Suppressor macrophage treated with lipopolysaccharide for 4 hours (primary cell): ENCODE data around the gene SIGLEC12.
A peak's percentile ranks its signal among the peaks of the same experiment; 100 is the strongest.

Source experiments
- DNase-seq: peaks from one replicate; pipeline ENCODE4 v3.0.0-alpha.2; 2020

SIGLEC12 gene

DNA sequence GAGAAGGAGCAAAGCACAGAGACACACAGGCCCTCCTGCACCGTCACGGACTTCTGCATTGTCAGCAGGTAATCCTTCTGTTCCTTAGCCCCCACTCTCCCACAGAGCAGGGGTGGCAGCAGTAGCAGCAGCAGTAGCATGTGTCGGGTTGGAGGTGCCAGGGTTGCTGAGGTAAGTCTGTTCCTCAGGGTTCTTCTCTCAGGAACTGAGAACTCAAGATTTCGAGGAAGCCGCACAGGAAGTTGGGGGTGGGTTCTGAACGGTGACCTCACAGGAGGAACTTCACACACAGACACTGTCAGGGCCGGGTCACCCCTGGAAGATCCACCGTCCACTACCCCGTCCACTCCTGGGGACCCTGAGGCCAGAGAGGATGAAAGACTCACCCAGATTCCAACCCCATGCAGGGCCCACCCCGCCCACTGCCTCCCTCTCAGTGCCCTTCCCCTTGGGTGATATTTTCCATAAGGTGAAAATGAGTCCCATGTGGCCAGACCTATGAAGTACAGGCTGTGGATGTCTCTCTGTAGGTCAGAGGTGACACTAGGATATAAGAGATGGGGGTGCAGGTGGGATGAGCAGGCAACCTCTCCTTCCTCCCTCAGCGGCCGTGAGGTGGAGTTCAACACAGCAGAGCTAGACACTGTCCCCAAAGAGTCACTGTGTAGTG, at the start of gene SIGLEC12:
Gene SIGLEC12, minus strand, starts transcription at position 207 of the 670 bp plus-strand sequence. Its CDS starts 67 bp downstream, at position 140.
- DNase-seq, result peak; percentile 81

DNA sequence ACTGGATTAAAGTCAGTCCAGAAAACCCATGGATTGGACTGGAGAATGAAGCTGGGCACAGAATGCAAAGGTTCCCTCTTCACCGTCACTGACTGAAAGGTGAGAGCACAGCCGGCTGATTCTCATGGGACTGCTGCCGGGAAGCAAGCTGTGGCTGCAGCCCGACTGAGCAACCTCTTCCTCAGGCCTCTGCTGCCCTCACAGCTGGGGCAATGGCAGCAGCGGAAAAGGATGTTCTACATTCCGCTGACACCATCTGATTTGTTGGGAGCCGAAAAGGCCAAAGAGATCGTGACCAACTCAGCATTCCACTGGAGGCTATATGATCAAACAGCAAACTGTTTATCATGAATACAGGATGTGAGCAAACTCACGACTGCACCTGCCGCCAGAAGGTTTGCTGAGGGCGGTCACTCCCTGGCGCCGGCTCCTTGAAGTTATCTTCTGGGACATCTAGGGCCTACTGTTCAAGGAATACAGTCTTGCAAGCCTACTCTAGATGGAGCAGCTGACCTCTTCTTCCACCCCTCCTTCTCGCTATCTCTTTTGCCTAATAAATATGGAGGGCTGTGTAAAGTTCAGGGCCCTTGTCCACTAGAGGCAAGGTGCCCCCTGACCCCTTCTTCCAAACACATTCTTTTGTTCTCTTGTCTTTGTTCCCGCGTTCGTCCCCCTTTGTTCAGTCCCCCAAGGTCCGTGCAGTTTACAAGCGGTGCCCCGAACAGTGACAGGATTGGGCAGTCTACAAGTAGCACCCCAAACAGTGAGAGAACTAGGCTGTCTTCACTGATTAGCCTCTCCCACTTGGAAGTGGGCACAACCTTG, 49.5 kb upstream of the SIGLEC12 start:
- DNase-seq, result no peak

DNA sequence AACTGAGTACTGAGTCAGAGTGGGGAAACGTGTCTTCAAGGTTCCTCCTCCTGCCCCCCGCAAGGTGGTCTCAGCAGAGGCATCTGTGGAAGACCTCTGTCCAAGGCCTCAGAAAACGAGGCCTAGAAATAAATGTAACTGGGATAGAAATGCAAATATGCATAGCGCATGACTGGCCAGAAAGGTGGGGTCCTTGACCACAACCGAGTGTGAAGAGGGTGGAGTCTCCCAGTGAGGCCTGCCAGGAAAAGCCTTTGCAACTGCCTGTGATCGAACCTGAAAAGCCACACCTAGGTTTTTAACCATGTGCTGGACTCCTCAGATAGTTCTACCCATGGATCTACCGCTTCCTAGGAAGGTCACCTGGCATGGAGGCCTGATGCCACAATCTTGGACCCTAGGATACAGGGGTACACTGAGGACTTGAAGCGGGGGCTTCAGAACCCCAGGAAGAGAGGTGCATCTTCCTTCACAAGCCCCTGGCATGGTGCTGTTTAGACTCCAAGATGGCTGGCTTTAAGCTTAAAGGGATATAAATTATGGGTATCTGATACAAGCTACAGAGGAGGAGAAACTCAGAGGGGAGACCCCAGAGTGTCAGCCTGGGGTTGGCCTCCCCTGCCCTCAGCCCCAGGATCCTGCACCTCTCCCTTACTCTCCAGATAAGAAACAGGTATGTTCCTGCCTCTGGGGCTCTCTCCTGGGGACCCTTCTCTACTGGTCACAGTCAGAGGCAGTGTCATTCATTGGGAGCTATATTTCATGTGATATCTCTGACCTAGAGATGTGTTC, 48.1 kb upstream of the SIGLEC12 start:
- no peak for DNase-seq

DNA sequence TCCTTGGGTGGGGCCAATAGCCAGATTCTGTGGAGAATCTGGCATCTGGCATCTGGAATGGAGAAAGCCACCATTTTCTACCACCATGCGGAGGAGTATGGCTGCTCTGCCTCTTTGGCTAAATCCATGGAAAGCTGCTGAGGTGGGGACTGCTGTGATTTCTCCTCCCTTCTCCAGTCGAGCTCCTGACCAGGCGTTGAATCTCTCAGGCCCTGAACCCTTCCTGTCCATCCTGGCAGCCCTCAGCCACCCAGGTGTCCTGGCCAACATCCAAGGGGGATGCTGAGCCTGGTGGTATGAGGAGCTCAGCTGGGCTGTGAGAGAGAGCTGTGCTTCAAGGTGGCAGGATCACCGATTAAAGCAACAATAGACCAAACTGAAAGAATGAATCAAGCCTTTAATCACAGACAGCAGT, 47.3 kb upstream of the SIGLEC12 start:
- no peak for DNase-seq

DNA sequence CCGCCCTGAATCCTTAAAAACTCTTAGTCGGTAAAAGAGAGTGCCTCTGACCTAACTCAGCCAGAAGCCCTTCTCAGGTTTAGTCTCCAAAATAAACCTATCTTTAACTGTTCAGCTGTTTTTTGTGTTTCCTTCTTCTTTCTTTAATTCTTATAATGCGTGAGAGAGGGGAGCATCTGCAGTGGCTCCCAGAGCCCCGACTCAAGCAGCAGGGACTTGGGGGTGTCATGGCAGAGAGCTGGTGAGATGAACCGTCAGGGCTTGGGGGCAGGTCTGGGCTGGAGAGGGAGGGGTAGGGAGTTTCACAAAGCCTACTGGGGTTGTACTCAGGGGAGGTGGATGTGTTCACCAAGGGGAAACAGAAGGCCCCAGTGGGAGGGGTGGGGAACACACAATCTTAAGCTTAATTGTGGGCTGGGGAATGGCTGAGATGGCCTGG, 46.6 kb upstream of the SIGLEC12 start:
- DNase-seq, result no peak

DNA sequence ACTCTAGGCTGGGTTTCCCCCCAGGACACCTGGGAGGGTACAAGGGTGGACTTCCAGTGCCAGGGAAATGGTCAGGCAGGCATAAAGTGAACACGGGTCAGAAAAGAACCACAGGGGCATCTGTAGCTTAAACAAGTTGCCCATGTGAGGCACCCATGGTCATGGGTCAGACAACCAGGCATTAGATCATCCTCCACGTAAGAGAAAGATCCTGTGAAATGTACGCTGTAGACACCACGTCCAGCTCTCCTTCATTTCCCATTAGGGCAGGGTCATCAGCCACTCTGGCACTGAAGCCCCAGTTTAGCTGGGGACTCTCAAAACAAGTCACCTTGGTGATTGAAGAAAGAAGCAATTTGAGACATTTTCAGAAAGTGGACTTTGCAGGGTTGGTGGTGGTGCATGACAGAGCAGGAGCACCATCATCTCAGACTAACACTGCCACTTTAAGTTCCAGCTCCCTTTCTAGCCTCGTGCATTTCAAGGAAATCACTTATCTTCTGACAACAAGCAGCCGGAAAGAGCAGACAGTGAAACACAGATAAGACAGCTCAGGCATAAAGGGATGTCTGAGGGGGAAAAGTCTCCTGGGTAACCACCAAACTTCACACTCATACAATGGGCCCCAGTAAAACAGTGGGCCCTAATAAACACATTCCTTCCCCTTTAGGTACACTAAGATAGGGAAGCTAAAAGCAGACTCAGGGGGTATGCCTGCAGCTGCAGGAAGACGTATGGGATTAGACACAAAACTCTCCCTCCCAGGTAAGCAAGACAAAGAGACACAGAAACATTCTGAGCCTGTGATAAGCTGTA, 46.0 kb upstream of the SIGLEC12 start:
- peak; percentile 19 for DNase-seq

DNA sequence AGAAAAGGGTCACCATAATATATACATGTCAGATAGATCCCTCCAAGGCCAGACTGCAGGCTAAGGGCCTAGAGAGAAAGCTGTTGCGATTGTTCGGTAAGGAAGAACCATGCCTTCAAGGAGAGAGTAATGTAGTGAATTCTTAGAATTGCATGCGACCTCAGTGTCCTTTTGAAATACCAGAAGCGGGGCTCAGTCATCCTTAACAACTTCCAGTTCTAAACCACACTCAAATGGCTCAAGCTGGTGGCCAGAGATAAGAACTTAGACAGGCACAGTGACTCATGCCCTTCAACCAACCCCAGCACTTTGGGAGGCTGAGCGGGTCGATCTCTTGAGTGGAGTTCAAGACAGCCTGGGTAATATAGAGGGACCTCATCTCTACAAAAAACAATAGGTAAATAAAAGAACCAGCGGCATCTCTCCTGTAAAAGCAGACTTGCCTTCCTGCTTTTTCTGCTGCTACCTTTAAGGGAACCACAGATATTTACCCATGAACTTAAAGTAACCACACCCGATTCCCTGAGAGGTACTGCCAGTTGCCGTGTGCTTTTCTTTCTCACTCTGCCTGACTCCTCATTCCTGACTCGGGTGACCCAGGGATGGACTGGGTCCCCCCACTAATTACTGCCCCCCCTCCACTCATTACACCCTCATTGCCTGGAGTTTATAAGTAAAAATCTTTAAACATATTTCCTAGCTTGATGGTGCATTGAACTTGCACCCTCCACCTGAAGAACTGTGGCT, 45.2 kb upstream of the SIGLEC12 start:
- peak; percentile 52 for DNase-seq

DNA sequence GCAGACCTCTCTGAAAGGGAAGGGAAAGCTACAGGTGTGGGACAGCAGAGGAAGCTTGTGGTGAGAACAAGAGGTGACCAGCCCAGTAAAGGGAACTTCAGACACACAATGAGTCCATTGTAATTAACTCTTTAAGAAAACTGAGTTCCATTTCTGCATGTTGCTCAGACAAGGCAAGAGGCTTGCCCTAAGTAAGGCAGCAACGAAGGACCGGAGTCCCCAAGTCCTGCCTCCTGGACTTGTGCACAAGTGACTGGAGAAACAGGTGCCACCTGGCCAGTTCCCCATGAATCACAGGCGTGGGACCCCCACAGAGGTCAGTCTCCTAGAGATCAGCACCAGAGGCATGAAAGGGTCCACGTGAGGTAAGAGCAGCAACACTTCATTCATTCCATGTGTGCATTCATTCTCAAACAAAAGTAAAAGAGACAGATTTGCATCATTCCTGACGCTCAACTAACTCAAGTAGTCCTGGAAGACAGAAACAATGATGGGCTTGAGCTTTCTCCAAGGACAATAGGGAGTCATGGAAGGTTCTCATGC, 44.6 kb upstream of the SIGLEC12 start:
- DNase-seq, result no peak

DNA sequence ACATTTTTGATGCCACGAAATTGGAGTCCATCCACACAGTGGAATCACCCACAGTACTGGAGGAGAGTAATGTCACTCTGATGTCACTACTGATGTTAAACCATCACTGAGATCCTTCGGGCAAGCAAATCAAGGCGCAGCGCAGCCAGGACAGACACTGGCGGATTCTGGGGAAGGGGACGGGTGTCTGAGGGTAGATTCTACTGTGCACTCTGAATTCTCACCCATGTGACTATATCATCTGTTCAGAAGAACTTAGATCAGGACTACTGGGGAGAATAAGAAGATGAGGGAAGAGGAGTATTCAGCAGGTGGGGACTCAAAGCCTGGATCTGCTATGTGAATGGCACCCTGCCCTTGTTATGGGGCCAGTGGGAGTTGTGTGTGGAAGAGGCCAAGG, 42.4 kb upstream of the SIGLEC12 start:
- no peak for DNase-seq

DNA sequence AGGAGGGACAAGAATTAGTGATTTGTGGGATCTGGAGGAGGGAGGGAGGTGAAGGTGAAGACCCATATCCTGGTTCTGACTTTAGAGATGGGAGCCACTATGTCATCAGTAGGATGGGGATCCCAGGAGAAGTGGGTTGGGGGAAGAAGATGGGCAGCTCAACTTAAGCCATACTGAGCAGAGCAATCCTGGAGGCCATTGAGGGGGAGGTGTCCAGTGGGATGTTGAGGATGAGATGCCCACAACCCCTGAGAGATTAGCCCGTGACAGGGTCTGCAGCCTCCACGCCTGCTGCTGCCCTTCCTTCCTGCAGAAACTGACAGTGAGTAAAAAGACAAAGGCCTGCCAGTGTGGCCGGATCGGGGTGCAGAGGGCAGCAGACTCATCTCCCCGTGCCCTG, 41.1 kb upstream of the SIGLEC12 start:
- DNase-seq, result no peak

DNA sequence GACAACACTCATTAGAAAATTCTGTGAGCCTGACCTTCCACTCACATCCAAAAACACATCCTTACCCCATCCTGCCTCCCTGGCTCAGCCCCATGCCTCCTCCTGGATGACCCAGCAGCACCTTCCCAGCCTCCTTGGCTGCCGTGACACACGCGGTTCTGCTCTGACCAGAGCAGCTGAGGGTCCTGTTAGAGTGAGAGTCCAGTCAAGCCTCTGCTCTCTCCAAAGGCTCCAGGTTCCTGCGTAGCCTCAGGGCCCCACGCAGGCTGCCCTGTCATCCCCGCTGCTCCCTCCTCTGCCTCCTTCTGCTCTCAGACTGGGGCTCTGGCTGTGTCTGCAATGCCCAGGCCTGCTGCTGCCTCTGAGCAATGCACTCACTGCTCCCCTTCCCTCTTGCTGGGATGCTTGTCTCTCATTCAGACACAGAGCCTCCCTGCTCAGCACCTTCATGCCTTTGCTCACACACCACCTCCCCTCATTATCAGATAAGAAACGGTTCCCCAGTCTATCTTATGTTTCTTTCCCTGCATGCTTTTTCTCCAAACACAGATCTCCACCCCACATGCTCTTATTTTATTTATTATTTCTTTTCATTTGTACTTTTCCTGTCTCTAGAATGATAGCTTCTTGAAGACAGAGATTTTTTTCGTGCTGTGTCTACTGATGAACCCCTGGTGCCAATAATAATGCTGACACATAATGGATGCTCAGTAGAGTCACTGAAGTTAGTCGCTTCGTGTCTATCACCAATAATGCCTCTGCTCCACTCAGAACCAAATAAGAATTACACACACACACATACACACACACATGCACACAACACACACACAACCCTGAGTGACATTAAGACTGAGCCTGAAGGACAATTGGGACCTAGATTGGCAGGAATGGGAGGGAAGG, 40.1 kb upstream of the SIGLEC12 start:
- no peak for DNase-seq

DNA sequence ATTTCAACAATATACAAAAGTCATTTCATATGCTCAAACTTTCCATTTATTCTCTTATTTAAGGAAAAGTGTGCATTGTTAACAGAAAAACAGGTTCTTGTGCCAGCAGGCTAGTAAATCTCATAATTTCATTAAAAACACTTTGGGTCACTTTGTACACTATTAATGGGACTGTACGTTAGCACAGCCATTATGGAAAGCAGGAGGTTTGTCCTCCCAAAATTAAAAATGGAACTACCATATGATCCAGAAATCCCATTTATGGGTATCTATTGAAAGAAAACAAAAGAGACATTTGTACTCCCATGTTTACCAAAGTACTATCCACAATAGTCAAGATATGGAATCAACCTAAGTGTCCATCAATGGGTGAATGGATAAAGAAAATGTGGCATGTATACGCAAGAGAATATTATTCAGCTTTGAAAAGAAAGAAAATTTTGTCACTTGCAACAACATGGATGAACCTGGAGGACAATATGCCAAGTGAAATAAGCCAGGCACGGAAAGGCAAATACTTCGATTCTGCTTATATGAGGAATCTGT, 38.3 kb upstream of the SIGLEC12 start:
- DNase-seq, result no peak

DNA sequence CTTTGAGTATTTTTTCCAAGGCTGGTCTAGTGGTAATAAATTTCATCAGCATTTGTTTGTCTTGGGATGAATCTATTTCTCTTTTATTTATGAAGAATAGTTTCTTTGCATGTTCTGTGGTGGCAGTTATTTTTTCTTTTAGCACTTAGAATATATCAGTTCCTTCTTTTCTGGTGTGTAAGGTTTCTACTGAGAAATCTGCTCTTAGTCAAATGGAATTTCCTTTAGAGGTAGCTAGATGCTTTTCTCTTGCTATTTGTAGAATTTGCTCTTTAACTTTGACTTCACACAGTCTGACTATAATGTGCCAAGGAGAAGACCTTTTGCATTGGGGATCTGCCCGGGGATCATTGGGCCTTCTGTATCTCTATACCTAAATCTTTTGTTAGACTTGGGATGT, 33.9 kb upstream of the SIGLEC12 start:
- DNase-seq, result no peak

DNA sequence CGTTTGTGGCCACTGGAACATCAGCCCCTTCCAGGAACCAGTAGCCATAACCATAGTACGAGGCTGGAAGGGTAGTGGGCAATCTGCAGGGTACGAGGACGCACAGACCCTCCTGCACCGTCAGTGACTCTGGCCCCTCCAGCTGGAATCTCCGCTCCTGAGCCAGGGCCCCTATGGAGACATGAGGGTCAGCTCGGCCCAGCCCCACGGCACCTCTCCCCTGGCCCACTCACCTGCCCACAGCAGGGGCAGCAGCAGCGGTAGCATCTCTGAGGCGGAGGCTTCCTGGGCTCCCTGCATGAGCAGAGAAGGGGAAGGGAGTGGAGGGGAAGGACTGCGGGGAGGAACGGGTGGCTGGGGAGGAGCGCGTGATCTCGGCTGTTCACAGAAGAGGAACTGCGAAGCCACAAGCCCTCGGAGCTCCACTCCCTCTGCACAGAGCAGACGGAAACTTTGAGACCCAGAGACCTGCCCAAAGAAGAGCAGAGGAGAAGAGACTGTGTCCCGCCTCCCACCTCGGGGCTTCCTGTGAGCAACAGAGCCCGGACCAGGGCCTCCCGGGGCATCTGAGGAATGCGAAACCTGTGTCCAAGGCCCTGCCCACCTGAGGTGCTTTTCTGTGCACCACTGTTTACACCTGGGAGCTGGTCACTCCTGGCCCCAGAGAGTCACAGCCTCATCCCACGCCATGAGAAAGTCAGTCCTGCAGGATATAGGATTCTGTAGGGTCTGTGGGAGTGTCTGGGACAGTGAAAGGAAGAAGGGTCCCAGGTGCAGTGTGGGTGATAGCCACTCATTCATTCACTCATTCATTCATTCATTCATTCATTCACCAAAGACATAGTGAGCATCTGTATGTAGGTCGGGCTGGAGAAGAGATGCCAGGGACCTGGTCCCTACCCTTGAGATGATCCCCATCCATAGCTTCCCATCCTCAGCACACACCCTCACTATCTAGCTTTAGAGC, 30.0 kb upstream of the SIGLEC12 start, which contains the start of gene SIGLEC6:
Gene SIGLEC6, minus strand, starts transcription at position 322 of the 967 bp plus-strand sequence. Its CDS starts 22 bp downstream, at position 300.
- DNase-seq, result peak; percentile 91

DNA sequence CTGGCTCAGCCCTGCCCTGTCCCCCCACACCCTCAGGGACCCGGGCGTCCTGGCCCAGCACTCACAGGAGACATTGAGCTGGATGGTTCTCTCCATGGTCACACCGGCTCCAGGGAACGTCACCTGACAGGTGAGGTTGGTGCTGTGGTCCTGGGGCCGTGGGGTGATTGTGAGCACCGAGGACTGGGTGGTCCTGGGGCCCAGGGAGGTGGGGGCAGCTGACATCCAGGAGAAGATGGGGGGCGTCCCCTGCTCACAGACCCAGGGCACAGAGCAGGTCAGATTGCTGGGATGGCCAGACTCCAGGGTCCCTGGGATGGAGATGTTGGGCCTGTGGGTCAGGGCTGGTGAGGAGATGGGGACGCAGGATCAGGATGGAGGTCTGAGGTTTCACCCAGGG, 29.0 kb upstream of the SIGLEC12 start:
- no peak for DNase-seq

DNA sequence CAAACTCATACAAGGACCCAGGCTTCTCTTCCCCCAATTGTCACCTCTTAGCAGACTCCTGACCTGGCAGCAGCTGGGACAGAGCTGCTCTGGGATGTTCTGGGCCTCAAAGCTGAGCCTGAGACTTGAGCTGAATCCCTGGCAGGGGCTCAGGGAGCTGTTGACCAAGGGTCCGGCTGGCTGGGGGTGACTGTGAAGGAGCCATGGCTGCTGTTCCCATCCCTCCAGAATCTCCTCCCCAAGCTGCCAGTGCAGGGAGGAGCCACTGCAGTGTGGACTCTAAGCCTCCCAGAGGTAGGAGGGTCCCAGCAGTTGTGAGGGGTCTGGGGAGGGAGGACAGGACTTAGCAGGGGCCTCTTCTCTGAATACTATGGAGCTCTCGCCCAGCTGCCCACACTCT, 27.7 kb upstream of the SIGLEC12 start:
- no peak for DNase-seq

DNA sequence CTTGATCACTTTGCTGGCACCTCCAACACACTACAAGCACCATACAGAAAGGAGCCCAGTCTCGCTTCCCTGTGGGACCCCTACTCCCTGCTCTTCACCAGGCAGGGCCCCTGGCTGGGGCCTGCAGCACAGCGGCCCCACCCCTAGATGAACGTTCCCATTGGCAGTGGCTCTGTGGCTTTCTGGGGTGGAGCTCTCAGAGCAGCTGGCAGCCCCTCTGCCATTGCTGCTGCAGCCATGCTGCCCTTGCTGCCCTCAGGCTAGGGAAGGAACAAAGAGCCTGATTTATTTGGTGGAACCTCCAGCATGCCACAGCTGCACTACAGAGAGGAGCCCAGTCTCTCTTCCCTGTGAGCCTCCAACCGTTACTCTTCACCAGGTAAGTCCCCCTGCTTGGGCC, 24.1 kb upstream of the SIGLEC12 start:
- no peak for DNase-seq

DNA sequence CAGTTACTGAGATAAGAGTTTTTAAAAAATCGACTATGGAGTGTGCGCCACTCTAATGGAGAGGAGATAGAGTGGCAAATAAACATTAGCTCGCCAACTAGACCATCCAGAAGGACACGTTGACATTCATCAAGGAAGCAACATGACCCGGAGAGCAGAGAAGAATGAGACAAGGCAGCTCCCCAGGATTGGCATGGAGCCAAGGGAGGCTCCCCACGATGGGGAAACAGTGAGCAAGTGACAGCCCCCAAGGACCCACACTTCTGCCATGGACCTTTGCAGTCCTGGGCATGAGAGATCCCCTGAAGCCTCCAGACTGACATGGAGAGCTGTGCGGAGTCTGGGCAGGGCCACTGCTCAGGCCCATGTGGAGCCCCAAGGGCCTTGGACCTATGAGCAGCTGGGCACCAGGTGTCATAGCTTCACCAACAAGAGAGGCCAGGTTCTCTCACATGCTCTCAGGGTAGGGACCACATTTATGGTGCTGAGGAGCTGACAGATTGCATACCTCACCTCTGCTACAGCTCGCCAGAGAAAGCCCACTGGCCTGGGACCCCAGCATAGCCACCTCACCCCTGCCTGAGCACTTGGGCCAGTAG, 23.2 kb upstream of the SIGLEC12 start:
- no peak for DNase-seq
